ENCODE data around the gene CNTNAP4. TPM values are rescaled to one million over a fixed set of nuclear protein-coding genes. Genes with fewer than 3 reads are reported as not detected.

The CNTNAP4 gene
- total RNA-seq, 1 experiment from 2014 or later = not detected

DNA sequence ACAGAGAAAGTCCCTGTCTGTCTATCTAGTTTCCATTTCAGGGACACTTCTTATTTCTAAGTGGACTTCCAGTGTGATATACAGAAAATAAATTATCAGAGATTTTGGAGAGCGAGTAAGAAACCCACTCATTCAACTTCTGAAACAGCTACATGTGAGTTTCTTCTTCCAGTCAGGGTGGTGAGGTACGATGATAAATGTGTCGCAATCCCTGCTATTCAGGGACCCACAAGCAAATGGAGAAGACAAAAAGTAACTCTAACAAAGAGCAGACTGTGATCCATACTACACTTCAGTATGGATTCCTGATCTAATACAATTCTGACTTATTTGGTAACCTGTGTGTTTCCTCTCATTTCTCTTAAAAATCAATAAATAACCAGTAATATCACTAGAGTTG lies 16.8 kb downstream of the CNTNAP4 start:
- no peaks in the 10 kb centered on the region for H3K23me2 ChIP-seq (ENCODE audit: insufficient read length, low read depth, low read length, poor library complexity, severe bottlenecking)
- H3K27me3 ChIP-seq (ENCODE audit: insufficient read depth, low read length) = no peaks in the 10 kb centered on the region
- no peak overlapping the region for H4K91ac ChIP-seq (ENCODE audit: insufficient read length, low read depth, low read length)
- Mint-ChIP-seq H3K27ac (no peak overlapping the region), H3K9me3 (no peaks in the 10 kb centered on the region), H3K4me1 (no peaks in the 10 kb centered on the region), H3K36me3 (ENCODE audit: insufficient read depth in 1 of 3, low read depth in 3 of 3) (no peaks in the 10 kb centered on the region), H3K4me3 (no peak overlapping the region), H3K27me3 (ENCODE audit: low read depth) (peaks cover 9% of the 10 kb centered on the region)
- no peak for DNase-seq
- H4K5ac ChIP-seq (ENCODE audit: insufficient read length, low read depth, low read length) = no peak overlapping the region
- no peak overlapping the region for H3K4ac ChIP-seq (ENCODE audit: low read depth, low read length)
- H4K8ac ChIP-seq (replicated peaks; ENCODE audit: insufficient read length, low read depth, low read length) = no peak overlapping the region
- H2AFZ ChIP-seq (ENCODE audit: low read length) = no peak overlapping the region
- no peak overlapping the region for H2BK120ac ChIP-seq (ENCODE audit: low read depth, low read length, poor library complexity, severe bottlenecking)
- no CpG with 5 or more reads among the region's 3 CpGs for WGBS (ENCODE audit: extremely low coverage, insufficient read length, low lambda C conversion rate)
- H2BK15ac ChIP-seq (ENCODE audit: low read depth, low read length) = no peak overlapping the region
- H3K9me3 ChIP-seq (ENCODE audit: control insufficient read depth, low read depth, low read length) = no peaks in the 10 kb centered on the region
- H2BK5ac ChIP-seq (ENCODE audit: insufficient read length, low read length) = no peak overlapping the region
- no peak overlapping the region for H3T11ph ChIP-seq (ENCODE audit: low read length)
- no peaks in the 10 kb centered on the region for H3K79me2 ChIP-seq (ENCODE audit: insufficient read depth, low read length)
- H3K9ac ChIP-seq (ENCODE audit: extremely low read depth, insufficient read length, low read length) = no peak overlapping the region
- no peak overlapping the region for H2BK12ac ChIP-seq (ENCODE audit: insufficient read length, low read depth, low read length)
- H3K4me1 ChIP-seq (ENCODE audit: insufficient read depth, low read length) = no peaks in the 10 kb centered on the region
- no peak overlapping the region for H2BK20ac ChIP-seq (ENCODE audit: low read depth, low read length, poor library complexity, severe bottlenecking)
- no peak overlapping the region for H3K56ac ChIP-seq (ENCODE audit: insufficient read length, low read depth, low read length)
- no peak overlapping the region for H3K27ac ChIP-seq (ENCODE audit: insufficient read length, low read depth, low read length)
- no peaks in the 10 kb centered on the region for H4K20me1 ChIP-seq (ENCODE audit: control insufficient read depth, insufficient read depth, insufficient read length)
- no peaks in the 10 kb centered on the region for H3K79me1 ChIP-seq (ENCODE audit: insufficient read depth, low read depth, low read length, poor library complexity, severe bottlenecking)
- no peak overlapping the region for H2AK5ac ChIP-seq (ENCODE audit: insufficient read length, low read length)
- H3K14ac ChIP-seq (ENCODE audit: insufficient read depth, low read length) = no peak overlapping the region
- no peak overlapping the region for H3K18ac ChIP-seq (ENCODE audit: insufficient read length, low read depth, low read length)
- no peak overlapping the region for H3K23ac ChIP-seq (ENCODE audit: insufficient read length, low read depth, low read length)
- TF ChIP-seq, protein P1, sequence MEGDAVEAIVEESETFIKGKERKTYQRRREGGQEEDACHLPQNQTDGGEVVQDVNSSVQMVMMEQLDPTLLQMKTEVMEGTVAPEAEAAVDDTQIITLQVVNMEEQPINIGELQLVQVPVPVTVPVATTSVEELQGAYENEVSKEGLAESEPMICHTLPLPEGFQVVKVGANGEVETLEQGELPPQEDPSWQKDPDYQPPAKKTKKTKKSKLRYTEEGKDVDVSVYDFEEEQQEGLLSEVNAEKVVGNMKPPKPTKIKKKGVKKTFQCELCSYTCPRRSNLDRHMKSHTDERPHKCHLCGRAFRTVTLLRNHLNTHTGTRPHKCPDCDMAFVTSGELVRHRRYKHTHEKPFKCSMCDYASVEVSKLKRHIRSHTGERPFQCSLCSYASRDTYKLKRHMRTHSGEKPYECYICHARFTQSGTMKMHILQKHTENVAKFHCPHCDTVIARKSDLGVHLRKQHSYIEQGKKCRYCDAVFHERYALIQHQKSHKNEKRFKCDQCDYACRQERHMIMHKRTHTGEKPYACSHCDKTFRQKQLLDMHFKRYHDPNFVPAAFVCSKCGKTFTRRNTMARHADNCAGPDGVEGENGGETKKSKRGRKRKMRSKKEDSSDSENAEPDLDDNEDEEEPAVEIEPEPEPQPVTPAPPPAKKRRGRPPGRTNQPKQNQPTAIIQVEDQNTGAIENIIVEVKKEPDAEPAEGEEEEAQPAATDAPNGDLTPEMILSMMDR (conservative IDR thresholded peaks at IDR 0.05) = no peak
- no peak overlapping the region for H3K4me2 ChIP-seq (ENCODE audit: insufficient read depth, insufficient read length, low read length)

Data from H9 (cell line).